IgD-negative memory B cell (primary cell): ENCODE measurements around the gene CDS2. TPM values are rescaled to one million over a fixed set of nuclear protein-coding genes. Genes with fewer than 3 reads are reported as not detected.
A peak's percentile ranks its signal among the peaks of the same experiment; 100 is the strongest.

ENCODE experiments used
- H3K27ac Mint-ChIP-seq, 3 donors: one replicate each; pipeline ENCODE4 v1.8.0; 2020 to 2022; ENCODE audit warnings: mild to moderate bottlenecking in 3 of 3, mixed read lengths in 3 of 3, moderate library complexity in 1 of 3
- H3K27me3 Mint-ChIP-seq: one replicate; pipeline ENCODE4 v1.8.0; 2021; ENCODE audit warnings: mixed read lengths
- H3K36me3 Mint-ChIP-seq: one replicate; pipeline ENCODE4 v1.8.0; 2020; ENCODE audit warnings: mild to moderate bottlenecking, mixed read lengths
- H3K4me1 Mint-ChIP-seq, 3 donors: one replicate each; pipeline ENCODE4 v1.8.0; 2020 to 2022; ENCODE audit warnings: mixed read lengths in 3 of 3, mild to moderate bottlenecking in 1 of 3
- H3K4me3 Mint-ChIP-seq, 4 donors: one replicate each; pipeline ENCODE4 v1.8.0; 2020 to 2022; ENCODE audit warnings: mild to moderate bottlenecking in 4 of 4, mixed read lengths in 4 of 4, moderate library complexity in 3 of 4
- H3K9me3 Mint-ChIP-seq, 3 donors: one replicate each; pipeline ENCODE4 v1.8.0; 2020 to 2021; ENCODE audit warnings: mixed read lengths in 3 of 3, mild to moderate bottlenecking in 1 of 3
- polyA plus RNA-seq: library from polyadenylated mRNA; unstranded; fragments of 300-500 nt; fragmentation: Illumina TruSeq; gene quantifications from one replicate; pipeline ENCODE4 v1.2.3, GENCODE V29; 2021

CDS2 gene
- polyA plus RNA-seq, 1 donor from 2014 or later = 42.3 TPM

DNA sequence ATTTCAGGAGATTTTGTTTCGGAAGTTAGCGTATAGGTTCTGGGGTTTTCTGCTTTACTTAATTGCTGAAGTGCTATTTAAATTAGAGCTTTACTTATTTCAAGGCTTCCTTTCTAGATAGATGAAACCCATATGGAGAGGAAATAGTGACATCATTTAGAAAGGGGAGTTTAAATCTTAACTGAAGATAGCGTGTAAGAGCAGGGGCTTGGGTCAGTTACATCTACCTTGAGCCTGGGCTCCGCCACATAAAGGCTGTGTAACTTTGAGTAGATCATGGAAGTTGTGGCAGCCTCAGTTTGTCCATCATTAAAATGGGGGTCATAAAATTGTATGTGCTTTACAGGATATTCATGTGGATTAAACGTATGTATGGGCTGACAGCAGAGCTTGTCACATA is 4.7 kb downstream of the CDS2 start:
- peaks cover 3% of the 10 kb centered on the region for H3K36me3 Mint-ChIP-seq
- peak overlapping the region in 2 of 3 donors; percentile 11 to 96 for H3K27ac Mint-ChIP-seq
- peak overlapping the region in 1 of 4 donors; percentile 1 for H3K4me3 Mint-ChIP-seq
- H3K4me1 Mint-ChIP-seq = peaks cover 28 to 34% (median 30%) of the 10 kb centered on the region in 3 donors
- H3K9me3 Mint-ChIP-seq = no peaks in the 10 kb centered on the region
- H3K27me3 Mint-ChIP-seq = no peaks in the 10 kb centered on the region

- Mint-ChIP-seq H3K36me3 (peaks cover 3% of the 10 kb centered on the region), H3K27me3 (no peaks in the 10 kb centered on the region), H3K4me3 (no peak overlapping the region), H3K27ac (no peak overlapping the region), H3K9me3 (no peaks in the 10 kb centered on the region), H3K4me1 (peaks cover 22 to 26% (median 22%) of the 10 kb centered on the region in 3 donors)
These were observed 7.2 kb downstream of the CDS2 start for GRCh38 chr20:5133998-5134397.

- H3K9me3 Mint-ChIP-seq = no peaks in the 10 kb centered on the region
- H3K27ac Mint-ChIP-seq = peak overlapping the region in 1 of 3 donors; percentile 27
- peaks cover 26 to 30% (median 28%) of the 10 kb centered on the region in 3 donors for H3K4me1 Mint-ChIP-seq
- H3K4me3 Mint-ChIP-seq = peak overlapping the region in 1 of 4 donors; percentile 12
- no peaks in the 10 kb centered on the region for H3K27me3 Mint-ChIP-seq
- peaks cover 3% of the 10 kb centered on the region for H3K36me3 Mint-ChIP-seq
These were observed 8.7 kb downstream of the CDS2 start for GRCh38 chr20:5135363-5136012.

- Mint-ChIP-seq H3K4me1 (peaks cover 29 to 30% (median 29%) of the 10 kb centered on the region in 3 donors), H3K36me3 (peaks cover 3% of the 10 kb centered on the region), H3K27me3 (no peaks in the 10 kb centered on the region), H3K27ac (peak overlapping the region in 1 of 3 donors; percentile 27), H3K9me3 (no peaks in the 10 kb centered on the region), H3K4me3 (no peak overlapping the region)
These were observed 9.3 kb downstream of the CDS2 start for GRCh38 chr20:5136096-5136495.

DNA sequence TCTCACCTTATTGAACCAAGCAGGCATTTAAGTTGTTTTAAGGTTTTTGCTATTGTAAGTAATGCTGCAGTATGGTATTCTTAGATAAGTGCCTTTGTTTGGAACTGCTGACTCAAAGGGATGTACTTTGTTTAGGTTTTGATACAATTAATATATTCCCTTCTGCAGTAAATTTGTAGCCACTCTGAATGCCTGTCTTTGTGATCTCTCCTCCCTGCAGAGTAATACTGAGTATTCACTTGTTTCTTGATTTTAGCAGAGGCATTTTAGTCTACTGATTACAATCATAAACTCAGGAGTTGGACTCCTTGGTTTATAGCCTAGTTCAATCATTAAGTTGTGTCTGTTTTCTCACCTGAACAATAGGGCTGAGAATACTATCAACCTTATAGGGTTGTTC is 13.4 kb downstream of the CDS2 start:
- Mint-ChIP-seq H3K4me3 (no peak overlapping the region), H3K27me3 (no peaks in the 10 kb centered on the region), H3K4me1 (peaks cover 33 to 46% (median 36%) of the 10 kb centered on the region in 3 donors), H3K9me3 (no peaks in the 10 kb centered on the region), H3K27ac (no peak overlapping the region), H3K36me3 (no peaks in the 10 kb centered on the region)

DNA sequence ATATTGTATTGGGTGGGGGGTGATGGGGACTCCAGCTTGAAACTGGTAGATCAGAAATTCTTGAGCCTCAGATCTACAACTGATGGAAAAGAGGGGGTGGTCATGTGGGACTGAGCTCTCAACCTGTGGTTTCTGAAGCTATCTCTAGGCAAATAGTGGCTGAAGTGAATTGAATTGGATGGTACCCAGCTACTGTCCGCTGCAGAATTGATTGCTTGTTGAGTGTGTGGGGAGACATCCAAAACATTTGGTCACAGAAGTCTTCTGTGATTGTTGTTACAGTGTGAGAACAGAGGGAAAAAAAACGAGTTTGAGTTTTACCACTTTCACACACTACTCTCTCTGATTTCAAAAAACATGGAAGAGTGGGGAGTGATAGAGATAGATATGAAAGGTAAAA is 14.8 kb downstream of the CDS2 start:
- Mint-ChIP-seq H3K27ac (peak overlapping the region in 2 of 3 donors; percentile 39 to 94), H3K9me3 (no peaks in the 10 kb centered on the region), H3K4me1 (peaks cover 32 to 46% (median 36%) of the 10 kb centered on the region in 3 donors), H3K27me3 (no peaks in the 10 kb centered on the region), H3K36me3 (peaks cover 2% of the 10 kb centered on the region), H3K4me3 (peak overlapping the region in 1 of 4 donors; percentile 23)

- peak overlapping the region in 2 of 3 donors; percentile 33 to 59 for H3K27ac Mint-ChIP-seq
- H3K36me3 Mint-ChIP-seq = peaks cover 2% of the 10 kb centered on the region
- peaks cover 40 to 57% (median 51%) of the 10 kb centered on the region in 3 donors for H3K4me1 Mint-ChIP-seq
- H3K9me3 Mint-ChIP-seq = no peaks in the 10 kb centered on the region
- H3K27me3 Mint-ChIP-seq = no peaks in the 10 kb centered on the region
- H3K4me3 Mint-ChIP-seq = no peak overlapping the region
These were observed 17.0 kb downstream of the CDS2 start for GRCh38 chr20:5143851-5144250.

GRCh38 chr20:5145365-5146098 is 18.7 kb downstream of the CDS2 start:
- Mint-ChIP-seq H3K4me1 (peaks cover 33 to 54% (median 54%) of the 10 kb centered on the region in 3 donors), H3K9me3 (no peaks in the 10 kb centered on the region), H3K36me3 (peaks cover 2% of the 10 kb centered on the region), H3K4me3 (no peak overlapping the region), H3K27ac (peak overlapping the region in 1 of 3 donors; percentile 89), H3K27me3 (no peaks in the 10 kb centered on the region)

GRCh38 chr20:5146099-5146668 is 19.4 kb downstream of the CDS2 start:
- no peak overlapping the region for H3K27ac Mint-ChIP-seq
- no peaks in the 10 kb centered on the region for H3K27me3 Mint-ChIP-seq
- no peaks in the 10 kb centered on the region for H3K9me3 Mint-ChIP-seq
- peak overlapping the region in 2 of 4 donors; percentile 15 to 16 for H3K4me3 Mint-ChIP-seq
- H3K4me1 Mint-ChIP-seq = peaks cover 33 to 54% (median 49%) of the 10 kb centered on the region in 3 donors
- peaks cover 3% of the 10 kb centered on the region for H3K36me3 Mint-ChIP-seq

- peak overlapping the region in 1 of 4 donors; percentile 38 for H3K4me3 Mint-ChIP-seq
- no peaks in the 10 kb centered on the region for H3K27me3 Mint-ChIP-seq
- no peak overlapping the region for H3K27ac Mint-ChIP-seq
- peaks cover 3% of the 10 kb centered on the region for H3K36me3 Mint-ChIP-seq
- H3K9me3 Mint-ChIP-seq = no peaks in the 10 kb centered on the region
- H3K4me1 Mint-ChIP-seq = peaks cover 34 to 52% (median 42%) of the 10 kb centered on the region in 3 donors
These were observed 20.2 kb downstream of the CDS2 start for GRCh38 chr20:5146871-5147592.

DNA sequence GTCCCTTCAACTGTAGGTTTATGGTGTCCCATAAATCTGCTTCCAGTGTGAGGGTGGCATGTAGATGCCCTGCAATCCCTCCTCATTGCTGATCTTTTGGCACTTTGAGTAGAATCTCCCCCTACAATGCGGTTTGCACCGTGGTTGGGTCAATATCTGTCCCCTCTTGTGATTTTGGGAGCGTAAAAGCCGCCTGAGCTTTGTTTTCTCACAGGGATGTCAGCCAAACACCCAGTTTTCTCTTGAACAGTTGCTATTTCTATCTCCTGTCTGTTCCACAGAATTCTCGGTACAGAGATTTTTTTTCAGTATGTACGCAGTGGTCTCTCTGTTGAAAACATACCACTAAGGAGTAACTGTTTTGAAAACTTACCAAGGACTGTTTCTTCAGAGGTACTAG is 21.8 kb downstream of the CDS2 start:
- H3K4me1 Mint-ChIP-seq = peaks cover 36 to 51% (median 47%) of the 10 kb centered on the region in 3 donors
- no peak overlapping the region for H3K4me3 Mint-ChIP-seq
- H3K36me3 Mint-ChIP-seq = peaks cover 3% of the 10 kb centered on the region
- no peak overlapping the region for H3K27ac Mint-ChIP-seq
- peaks cover 0 to 1% (median 0%) of the 10 kb centered on the region in 3 donors for H3K9me3 Mint-ChIP-seq
- H3K27me3 Mint-ChIP-seq = no peaks in the 10 kb centered on the region

- Mint-ChIP-seq H3K27me3 (no peaks in the 10 kb centered on the region), H3K4me1 (peaks cover 38 to 44% (median 41%) of the 10 kb centered on the region in 3 donors), H3K27ac (peak overlapping the region in 2 of 3 donors; percentile 23 to 31), H3K4me3 (no peak overlapping the region), H3K36me3 (peaks cover 3% of the 10 kb centered on the region), H3K9me3 (peaks cover 0 to 1% (median 0%) of the 10 kb centered on the region in 3 donors)
These were observed 23.1 kb downstream of the CDS2 start for GRCh38 chr20:5149892-5150225.

DNA sequence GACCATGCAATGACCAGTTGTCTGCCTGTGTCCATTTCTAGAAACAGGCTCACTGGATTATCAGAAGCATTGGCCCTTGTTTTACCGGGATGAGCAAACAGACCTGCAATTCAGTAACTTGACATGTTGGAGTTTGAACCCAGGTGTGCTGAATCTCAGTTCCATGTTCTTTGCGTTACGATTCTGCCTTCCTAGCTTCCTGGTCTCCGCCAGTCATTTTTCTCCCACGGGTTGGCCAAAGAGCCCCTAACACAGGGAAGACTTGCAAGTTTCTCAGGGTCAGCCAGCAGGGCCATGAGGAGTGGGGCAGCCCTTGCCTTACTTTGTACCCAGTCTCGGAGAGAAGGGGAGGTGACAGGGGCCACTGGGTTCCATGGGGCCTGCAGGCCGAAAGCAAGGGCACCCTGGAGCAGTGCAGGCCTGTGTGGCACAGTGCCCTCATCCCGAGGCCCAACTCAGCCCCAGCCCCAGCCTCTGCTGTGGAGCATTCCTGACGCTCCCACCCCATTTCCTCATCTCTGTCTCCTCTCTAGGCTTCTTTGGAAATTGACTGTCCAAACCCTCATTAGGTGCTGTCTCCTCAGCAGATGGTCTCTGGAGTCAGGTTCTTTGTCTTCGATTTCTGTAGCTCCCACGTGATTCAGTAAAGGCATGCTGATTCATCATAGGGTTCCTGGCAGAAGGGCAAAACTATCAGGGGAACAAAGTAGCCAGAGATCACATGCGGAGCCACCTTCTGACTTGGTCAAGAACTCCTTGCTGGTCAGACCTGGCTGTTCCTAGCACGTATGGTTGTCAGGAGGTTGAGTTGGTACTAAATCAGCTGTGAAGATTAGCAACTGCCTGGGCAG is 23.6 kb downstream of the CDS2 start:
- Mint-ChIP-seq H3K36me3 (peaks cover 3% of the 10 kb centered on the region), H3K4me3 (no peak overlapping the region), H3K27ac (peak overlapping the region in 2 of 3 donors; percentile 23 to 31), H3K27me3 (no peaks in the 10 kb centered on the region), H3K4me1 (peaks cover 37 to 41% (median 37%) of the 10 kb centered on the region in 3 donors), H3K9me3 (peaks cover 0 to 1% (median 0%) of the 10 kb centered on the region in 3 donors)

DNA sequence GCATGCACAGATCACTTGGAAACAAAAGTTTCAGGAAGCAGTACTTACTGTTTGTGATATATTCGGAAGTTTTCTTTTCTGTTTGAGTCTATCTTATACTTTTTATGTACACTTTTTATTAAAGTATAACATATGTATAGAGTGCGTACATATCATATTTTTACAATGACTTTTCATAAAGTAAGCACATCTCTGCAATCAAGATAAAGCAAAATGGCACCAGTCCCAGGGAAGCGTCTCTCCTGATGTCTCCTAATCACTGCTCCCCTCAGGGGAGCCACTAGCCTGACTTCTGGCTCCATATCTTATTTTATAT is 26.3 kb downstream of the CDS2 start:
- Mint-ChIP-seq H3K4me3 (no peak overlapping the region), H3K4me1 (peaks cover 31 to 38% (median 37%) of the 10 kb centered on the region in 3 donors), H3K27me3 (no peaks in the 10 kb centered on the region), H3K27ac (no peak overlapping the region), H3K36me3 (peaks cover 6% of the 10 kb centered on the region), H3K9me3 (peaks cover 0 to 1% (median 0%) of the 10 kb centered on the region in 3 donors)
